Keratinocyte (primary cell): ENCODE data around the gene LIN7A. TPM values are rescaled to one million over a fixed set of nuclear protein-coding genes. Genes with fewer than 3 reads are reported as not detected.
"Not testable (repeated sequence)": the region's sequence is repeated elsewhere in the genome, so short reads cannot be mapped to it uniquely, and the experiment has no call there.

ENCODE experiments used
- DNase-seq: peaks from one replicate; pipeline ENCODE4 v3.0.0-alpha.2; 2011; ENCODE audit warnings: low read depth, missing footprints, low spot score
- FAIRE-seq: peaks from 2 replicates; lab custom pipeline; 2011; peaks lifted over from hg19 to GRCh38; lab: Jason Lieb, UNC
- H2AFZ ChIP-seq: 2 replicates; pipeline ENCODE4 v1.6.0; 2012; ENCODE audit warnings: low read length, control low read depth, inconsistent platforms; ENCODE audit not compliant: control insufficient read depth
- H3K27ac ChIP-seq: 2 replicates; pipeline ENCODE4 v1.5.1; 2011; ENCODE audit warnings: low read length; ENCODE audit not compliant: control insufficient read depth, insufficient read depth
- H3K27me3 ChIP-seq: 3 replicates; pipeline ENCODE4 v1.6.0; 2011; ENCODE audit warnings: low read length; ENCODE audit not compliant: control insufficient read depth, insufficient read depth; ENCODE audit errors: extremely low read depth
- H3K36me3 ChIP-seq, 2 experiments: 2 replicates in 1 of 2; 3 replicates in 1 of 2; pipeline ENCODE4 v1.5.1; 2011; ENCODE audit warnings: low read length in 2 of 2, mild to moderate bottlenecking in 1 of 2; ENCODE audit not compliant: control insufficient read depth in 2 of 2, insufficient read depth in 2 of 2; ENCODE audit errors: extremely low read depth in 1 of 2
- H3K4me1 ChIP-seq: 3 replicates; pipeline ENCODE4 v1.5.1; 2011; ENCODE audit warnings: low read length; ENCODE audit not compliant: control insufficient read depth, insufficient read depth; ENCODE audit errors: extremely low read depth
- H3K4me2 ChIP-seq: 3 replicates; pipeline ENCODE4 v1.6.0; 2011; ENCODE audit warnings: low read depth, low read length; ENCODE audit not compliant: control insufficient read depth, insufficient read depth; ENCODE audit errors: extremely low read depth
- H3K4me3 ChIP-seq, 3 experiments: fragments of 200-600 bp in 1 of 3; sonication (generic) in 1 of 3; 2 replicates in 2 of 3; 3 replicates in 1 of 3; pipeline ENCODE4 v1.5.1; 2011 to 2016; ENCODE audit warnings: low read length in 3 of 3, mild to moderate bottlenecking in 3 of 3, control low read depth in 2 of 3, inconsistent platforms in 1 of 3, low read depth in 1 of 3, mixed read lengths in 1 of 3, mixed run types in 1 of 3, moderate library complexity in 1 of 3; ENCODE audit not compliant: control insufficient read depth in 2 of 3, insufficient read depth in 2 of 3; ENCODE audit errors: extremely low read depth in 1 of 3
- H3K79me2 ChIP-seq: 2 replicates; pipeline ENCODE4 v1.6.0; 2012; ENCODE audit warnings: low read length; ENCODE audit not compliant: control insufficient read depth, insufficient read depth
- H3K9ac ChIP-seq: 3 replicates; pipeline ENCODE4 v1.6.0; 2011; ENCODE audit warnings: low read length; ENCODE audit not compliant: control insufficient read depth, insufficient read depth; ENCODE audit errors: extremely low read depth
- H3K9me1 ChIP-seq: 3 replicates; pipeline ENCODE4 v1.6.0; 2011; ENCODE audit warnings: low read length; ENCODE audit not compliant: control insufficient read depth, insufficient read depth; ENCODE audit errors: extremely low read depth
- H3K9me3 ChIP-seq: 2 replicates; pipeline ENCODE4 v1.5.1; 2012; ENCODE audit warnings: low read depth, low read length; ENCODE audit not compliant: control insufficient read depth
- H4K20me1 ChIP-seq: 3 replicates; pipeline ENCODE4 v1.6.0; 2011; ENCODE audit warnings: low read length; ENCODE audit not compliant: control insufficient read depth, insufficient read depth; ENCODE audit errors: extremely low read depth
- EZH2 ChIP-seq: IDR thresholded peaks from one replicate; pipeline ENCODE4 v1.6.1; 2012; ENCODE audit warnings: inconsistent platforms, mild to moderate bottlenecking, low read length, moderate library complexity
- dilution Hi-C: fragments of 300-500 bp; cut with MboI; formaldehyde crosslinking; loops from one replicate; pipeline ENCODE4 v1.7.0; 2020; ENCODE audit warnings: low sequenced_read_pairs; ENCODE audit not compliant: extremely low pct_ligation_motif_present
- polyA plus RNA-seq, 5 experiments: library from polyadenylated mRNA; depleted of rRNA in 3 of 5; stranded (reverse) in 3 of 5; stranded (forward) in 1 of 5; unstranded in 1 of 5; fragments of >200 nt; gene quantifications; 1 replicate in 1 of 5; 2 replicates in 3 of 5; 3 replicates in 1 of 5; pipeline versions ENCODE4 v1.2.1 to v1.2.3, GENCODE V29; 2011 to 2012; ENCODE audit warnings: missing spikeins in 2 of 5, low read depth in 1 of 5, low replicate concordance in 1 of 5
- TF ChIP-seq, protein P1 (sequence below), 3 experiments: IDR thresholded peaks in 1 of 3; conservative IDR thresholded peaks in 1 of 3; optimal IDR thresholded peaks in 1 of 3; 2 replicates in 2 of 3; 3 replicates in 1 of 3; pipeline versions ENCODE3 to v1.5.1; 2011; ENCODE audit warnings: low read length in 3 of 3, mild to moderate bottlenecking in 3 of 3, moderate library complexity in 2 of 3, control low read depth in 1 of 3, inconsistent platforms in 1 of 3; ENCODE audit not compliant: insufficient read depth in 2 of 3; ENCODE audit errors: extremely low read depth in 1 of 3

LIN7A gene
- polyA plus RNA-seq, 1 donor (not counting 4 experiments of a cell fraction or from before 2014, with no cell fraction given) = not detected

GRCh38 chr12:80881106-80881505 lies 56.6 kb downstream of the LIN7A start:
- Histone ChIP-seq H3K4me1 (no peaks in the 10 kb centered on the region), H3K4me2 (no peak overlapping the region), H3K4me3 (no peak overlapping the region), H3K9ac (no peak overlapping the region), H3K9me3 (no peaks in the 10 kb centered on the region), H4K20me1 (no peaks in the 10 kb centered on the region), H3K79me2 (no peaks in the 10 kb centered on the region), H3K27ac (no peak overlapping the region), H2AFZ (no peak overlapping the region), H3K27me3 (no peaks in the 10 kb centered on the region), H3K36me3 (no peaks in the 10 kb centered on the region), H3K9me1 (no peaks in the 10 kb centered on the region)
- dilution Hi-C loops = no loop called here
- DNase-seq = no peak
- FAIRE-seq = no peak
- no peak for TF ChIP-seq EZH2
- TF ChIP-seq, protein P1, sequence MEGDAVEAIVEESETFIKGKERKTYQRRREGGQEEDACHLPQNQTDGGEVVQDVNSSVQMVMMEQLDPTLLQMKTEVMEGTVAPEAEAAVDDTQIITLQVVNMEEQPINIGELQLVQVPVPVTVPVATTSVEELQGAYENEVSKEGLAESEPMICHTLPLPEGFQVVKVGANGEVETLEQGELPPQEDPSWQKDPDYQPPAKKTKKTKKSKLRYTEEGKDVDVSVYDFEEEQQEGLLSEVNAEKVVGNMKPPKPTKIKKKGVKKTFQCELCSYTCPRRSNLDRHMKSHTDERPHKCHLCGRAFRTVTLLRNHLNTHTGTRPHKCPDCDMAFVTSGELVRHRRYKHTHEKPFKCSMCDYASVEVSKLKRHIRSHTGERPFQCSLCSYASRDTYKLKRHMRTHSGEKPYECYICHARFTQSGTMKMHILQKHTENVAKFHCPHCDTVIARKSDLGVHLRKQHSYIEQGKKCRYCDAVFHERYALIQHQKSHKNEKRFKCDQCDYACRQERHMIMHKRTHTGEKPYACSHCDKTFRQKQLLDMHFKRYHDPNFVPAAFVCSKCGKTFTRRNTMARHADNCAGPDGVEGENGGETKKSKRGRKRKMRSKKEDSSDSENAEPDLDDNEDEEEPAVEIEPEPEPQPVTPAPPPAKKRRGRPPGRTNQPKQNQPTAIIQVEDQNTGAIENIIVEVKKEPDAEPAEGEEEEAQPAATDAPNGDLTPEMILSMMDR (optimal IDR thresholded peaks at IDR 0.05 in 1 of 3, IDR thresholded peaks at IDR 0.05 in 1 of 3, conservative IDR thresholded peaks at IDR 0.05 in 1 of 3; ENCODE audit: extremely low read depth in 1 of 3, insufficient read depth in 2 of 3, low read length in 3 of 3) = no peak

GRCh38 chr12:80878452-80878851 lies 59.3 kb downstream of the LIN7A start:
- H3K79me2 ChIP-seq, H3K27ac ChIP-seq, dilution Hi-C loops: not testable (repeated sequence)

GRCh38 chr12:80877721-80878265 lies 59.9 kb downstream of the LIN7A start:
- Histone ChIP-seq H3K4me3 (no peak overlapping the region), H3K4me2 (no peak overlapping the region), H4K20me1 (no peaks in the 10 kb centered on the region), H3K36me3 (no peaks in the 10 kb centered on the region), H2AFZ (no peak overlapping the region), H3K9ac (no peak overlapping the region), H3K4me1 (no peaks in the 10 kb centered on the region), H3K79me2 (no peaks in the 10 kb centered on the region), H3K9me3 (no peaks in the 10 kb centered on the region), H3K27ac (no peak overlapping the region), H3K9me1 (no peaks in the 10 kb centered on the region), H3K27me3 (no peaks in the 10 kb centered on the region)
- TF ChIP-seq, protein P1 (optimal IDR thresholded peaks at IDR 0.05 in 1 of 3, IDR thresholded peaks at IDR 0.05 in 1 of 3, conservative IDR thresholded peaks at IDR 0.05 in 1 of 3; ENCODE audit: extremely low read depth in 1 of 3, insufficient read depth in 2 of 3, low read length in 3 of 3) = no peak
- no peak for TF ChIP-seq EZH2
- FAIRE-seq (no peak), DNase-seq (no peak)
- dilution Hi-C loops = no loop called here

More at GRCh38 chr12:80878452-80878851, 59.3 kb downstream of the LIN7A start:
- H3K4me3 ChIP-seq, H3K27me3 ChIP-seq, DNase-seq, H3K36me3 ChIP-seq, H2AFZ ChIP-seq, H3K4me2 ChIP-seq, H3K9me3 ChIP-seq, H3K9me1 ChIP-seq, H3K9ac ChIP-seq, H3K4me1 ChIP-seq, FAIRE-seq, H4K20me1 ChIP-seq: not testable (repeated sequence)
